A549 treated with Hydrocortisone at 1 μM for 4 hours (cell line): ENCODE data around the gene OR4D10. TPM values are rescaled to one million over a fixed set of nuclear protein-coding genes. Genes with fewer than 3 reads are reported as not detected.

ENCODE experiments used
- total RNA-seq: library from RNA; stranded (reverse); fragments of 200-300 nt; extraction: Qiagen RNA extraction; gene quantifications from 5 replicates; pipeline ENCODE4 v1.2.3, GENCODE V29; 2022

OR4D10 gene
- not detected in 5 replicates for total RNA-seq

DNA sequence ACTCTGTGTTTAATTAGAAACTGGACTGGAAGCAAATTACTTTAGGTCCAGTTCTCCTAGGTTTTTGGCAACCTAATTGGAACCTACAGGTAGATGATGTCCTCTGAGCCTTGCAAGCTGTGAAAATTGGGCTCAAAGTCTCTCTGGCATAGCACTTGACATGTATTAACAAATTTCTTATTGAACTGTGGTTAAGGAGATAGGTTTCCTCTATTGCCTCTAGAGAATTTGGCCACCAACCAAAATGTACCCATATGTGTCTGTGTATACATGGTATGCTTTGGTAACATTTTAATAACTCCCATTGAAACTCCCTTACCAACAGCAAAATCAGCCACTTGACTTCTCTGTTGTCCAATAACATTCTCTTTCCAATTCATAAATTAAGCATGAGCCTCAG, at the start of gene OR4D10:
TSS of gene OR4D10 (plus strand) at position 301 of the 400 bp plus-strand sequence. CDS start 4,115 bp downstream, outside the sequence.

GRCh38 chr11:59426361-59427067, 46.6 kb upstream of the OR4D10 start, which contains the start of gene OR5A2:
Gene OR5A2 (minus strand): TSS chr11:59426413. CDS start chr11:59422953, 3,460 bp downstream.

DNA sequence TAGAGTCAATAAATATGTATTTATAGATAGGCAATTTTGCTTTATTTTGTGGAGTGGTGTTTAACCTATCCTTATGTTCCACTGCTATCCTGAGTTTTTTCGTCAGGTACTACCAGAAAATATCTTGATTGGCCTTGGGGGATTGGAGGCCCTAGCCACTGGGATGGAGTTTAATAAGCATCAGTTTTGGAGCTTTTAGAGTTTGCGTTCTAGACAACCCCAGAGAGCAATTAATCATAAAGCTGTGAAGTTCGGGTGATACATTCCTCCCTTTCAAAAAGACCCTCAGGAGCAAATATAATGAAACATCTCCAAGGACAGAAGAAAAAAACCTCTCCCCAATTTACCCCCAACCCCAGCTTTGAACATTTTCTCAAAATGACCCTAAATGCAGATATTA, 36.9 kb upstream of the OR4D10 start, which contains the start of gene OR5A1:
TSS of gene OR5A1 (plus strand) at position 301 of the 400 bp plus-strand sequence. CDS start 6,700 bp downstream, outside the sequence.

GRCh38 chr11:59456661-59457060, 16.5 kb upstream of the OR4D10 start, which contains the start of gene OR4D6:
Gene OR4D6 (plus strand): TSS chr11:59456961. CDS start chr11:59456961, 0 bp downstream.

DNA sequence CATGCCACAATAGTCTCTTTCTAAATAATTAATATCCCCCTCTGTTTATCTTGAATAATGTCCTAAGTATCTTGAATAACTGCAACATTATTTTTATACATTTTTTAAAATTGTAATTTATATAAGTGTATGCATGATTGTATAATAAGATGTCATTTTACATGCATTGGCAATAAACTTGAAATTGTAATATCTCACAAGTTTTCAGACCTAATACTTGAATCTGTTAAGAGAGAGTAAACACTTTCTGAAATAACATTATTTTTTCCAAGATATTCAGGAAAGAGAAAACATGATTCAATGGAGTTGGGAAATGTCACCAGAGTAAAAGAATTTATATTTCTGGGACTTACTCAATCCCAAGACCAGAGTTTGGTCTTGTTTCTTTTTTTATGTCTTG, 30.2 kb downstream of the OR4D10 start, which contains the start of gene OR4D11:
TSS of gene OR4D11 (plus strand) at position 301 of the 400 bp plus-strand sequence. CDS start at position 301, 0 bp downstream.

DNA sequence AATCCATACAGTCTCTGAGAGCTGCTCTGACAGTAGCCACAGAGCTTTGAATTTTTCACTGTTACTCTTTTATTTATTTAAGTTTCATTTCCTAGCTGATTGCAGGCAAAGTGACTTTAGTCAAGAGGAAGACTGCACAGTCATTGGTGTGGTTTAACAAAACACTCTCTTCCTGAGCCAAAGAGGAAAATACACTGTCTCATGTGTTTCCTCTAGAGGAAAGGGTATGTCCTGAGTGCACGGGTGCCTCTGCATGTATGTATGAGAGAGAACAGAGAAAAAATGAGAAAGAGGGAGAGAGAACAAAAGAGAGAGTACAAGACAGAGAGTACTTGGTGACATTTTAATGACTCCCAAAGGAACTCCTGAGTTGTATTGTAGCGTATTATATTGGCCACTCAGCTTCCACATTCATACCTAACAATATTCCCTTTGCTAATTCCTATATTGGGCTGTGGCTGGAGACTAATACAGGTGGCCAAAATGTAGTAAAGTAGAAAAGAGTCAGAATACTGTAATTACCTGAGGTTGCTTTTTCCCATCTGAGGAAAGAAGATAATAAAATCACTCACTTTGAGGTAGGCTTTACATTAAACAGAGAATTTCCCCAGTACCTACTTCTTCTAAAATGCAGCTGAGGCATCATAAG, 38.0 kb downstream of the OR4D10 start, which contains the start of gene OR4D9:
TSS of gene OR4D9 (plus strand) at position 599 of the 649 bp plus-strand sequence. CDS start 3,374 bp downstream, outside the sequence.

Other genes with a start within 250 kb of the OR4D10 start
- gene OR5AN1, start 114.4 kb upstream of the OR4D10 start, total RNA-seq: not detected in 5 replicates
- gene OR5A2, start 46.9 kb upstream of the OR4D10 start, total RNA-seq: not detected in 5 replicates
- gene OR5A1, start 36.8 kb upstream of the OR4D10 start, total RNA-seq: not detected in 5 replicates
- not detected in 5 replicates for gene OR4D6, start 16.4 kb upstream of the OR4D10 start, total RNA-seq
- not detected in 5 replicates for gene OR4D11, start 30.3 kb downstream of the OR4D10 start, total RNA-seq
- gene OR4D9, start 38.2 kb downstream of the OR4D10 start, total RNA-seq: not detected in 5 replicates
- gene OSBP, start 142.5 kb downstream of the OR4D10 start, total RNA-seq: 26.9 to 36.3 TPM (median 29.8 TPM) in 5 replicates
- 40.9 to 51.0 TPM (median 46.9 TPM) in 5 replicates for gene PATL1, start 195.7 kb downstream of the OR4D10 start, total RNA-seq
- gene OR10V1, start 240.5 kb downstream of the OR4D10 start, total RNA-seq: not detected in 5 replicates